Neutrophil (primary cell): ENCODE results near the gene CNIH1.
"Not testable (repeated sequence)": the region's sequence is repeated elsewhere in the genome, so short reads cannot be mapped to it uniquely, and the experiment has no call there.

Experiments used
- H3K27ac ChIP-seq: fragments of 200-600 bp; sonication (generic); 2 replicates; pipeline ENCODE4 v1.5.1; 2016; ENCODE audit warnings: mild to moderate bottlenecking, moderate library complexity
- H3K27me3 ChIP-seq: fragments of 200-600 bp; sonication (generic); 2 replicates; pipeline ENCODE4 v1.6.0; 2016; ENCODE audit warnings: mild to moderate bottlenecking
- H3K36me3 ChIP-seq: fragments of 200-600 bp; sonication (generic); 2 replicates; pipeline ENCODE4 v1.5.1; 2017
- H3K4me1 ChIP-seq, 2 experiments: fragments of 200-600 bp in 1 of 2; sonication (generic) in 1 of 2; 1 replicate in 1 of 2; 2 replicates in 1 of 2; pipeline versions ENCODE4 v1.5.1 to v1.6.1; 2013 to 2016; ENCODE audit warnings: low read depth in 1 of 2, low read length in 1 of 2, mild to moderate bottlenecking in 1 of 2, moderate library complexity in 1 of 2; ENCODE audit not compliant: control insufficient read depth in 1 of 2, insufficient read depth in 1 of 2
- H3K4me3 ChIP-seq, 2 experiments: fragments of 200-600 bp in 1 of 2; sonication (generic) in 1 of 2; 1 replicate in 1 of 2; 2 replicates in 1 of 2; pipeline ENCODE4 v1.5.1; 2013 to 2016; ENCODE audit warnings: low read depth in 1 of 2, low read length in 1 of 2, mild to moderate bottlenecking in 1 of 2, moderate library complexity in 1 of 2
- H3K9me3 ChIP-seq: fragments of 200-600 bp; sonication (generic); 2 replicates; pipeline ENCODE4 v1.5.1; 2016
- CTCF ChIP-seq: fragments of 200-600 bp; sonication (generic); IDR thresholded peaks from 2 replicates; pipeline ENCODE4 v1.5.1; 2016; ENCODE audit warnings: antibody characterized with exemption

Gene CNIH1

GRCh38 chr14:54465654-54466053 is 24.5 kb upstream of the CNIH1 start:
- H3K4me1 ChIP-seq: peaks cover 8 to 9% of the 10 kb centered on the region in 2 experiments
- no peak for TF ChIP-seq CTCF
- H3K36me3 ChIP-seq: peaks cover 3% of the 10 kb centered on the region
- H3K4me3 ChIP-seq: no peak overlapping the region
- H3K9me3 ChIP-seq: no peaks in the 10 kb centered on the region
- H3K27me3 ChIP-seq: no peaks in the 10 kb centered on the region
- H3K27ac ChIP-seq: no peak overlapping the region

- Histone ChIP-seq H3K27me3 (no peaks in the 10 kb centered on the region), H3K4me3 (no peak overlapping the region), H3K27ac (no peak overlapping the region), H3K4me1 (peaks cover 8 to 9% of the 10 kb centered on the region in 2 experiments), H3K9me3 (no peaks in the 10 kb centered on the region), H3K36me3 (no peaks in the 10 kb centered on the region)
- no peak for TF ChIP-seq CTCF
Measured at GRCh38 chr14:54462048-54462447, 20.9 kb upstream of the CNIH1 start.

GRCh38 chr14:54459106-54459505 is 17.9 kb upstream of the CNIH1 start:
- Histone ChIP-seq H3K27me3 (no peaks in the 10 kb centered on the region), H3K36me3 (no peaks in the 10 kb centered on the region), H3K27ac (no peak overlapping the region), H3K9me3 (no peaks in the 10 kb centered on the region), H3K4me1 (peaks cover 8 to 9% of the 10 kb centered on the region in 2 experiments), H3K4me3 (no peak overlapping the region)
- no peak for TF ChIP-seq CTCF

GRCh38 chr14:54458536-54458935 is 17.4 kb upstream of the CNIH1 start:
- not testable (repeated sequence) for H3K9me3 ChIP-seq, H3K4me3 ChIP-seq, H3K4me1 ChIP-seq, H3K27ac ChIP-seq, H3K36me3 ChIP-seq, H3K27me3 ChIP-seq

GRCh38 chr14:54457609-54457996 is 16.4 kb upstream of the CNIH1 start:
- H3K36me3 ChIP-seq: no peaks in the 10 kb centered on the region
- H3K4me1 ChIP-seq: peaks cover under 1% of the 10 kb centered on the region in 2 experiments
- H3K4me3 ChIP-seq: no peak overlapping the region
- H3K9me3 ChIP-seq: no peaks in the 10 kb centered on the region
- H3K27ac ChIP-seq: no peak overlapping the region
- TF ChIP-seq CTCF: no peak
- H3K27me3 ChIP-seq: no peaks in the 10 kb centered on the region

- H3K4me1 ChIP-seq, H3K9me3 ChIP-seq, H3K4me3 ChIP-seq, H3K27ac ChIP-seq, H3K27me3 ChIP-seq, H3K36me3 ChIP-seq: not testable (repeated sequence)
Measured at GRCh38 chr14:54456820-54457608, 15.8 kb upstream of the CNIH1 start.
